HEK293 (cell line): ENCODE data around the gene GOSR2.

Experiments used
- CTCF ChIA-PET: fragments of 350-600 bp; formaldehyde crosslinking; extraction: SDS; loops from one replicate; lab custom pipeline; 2021; ENCODE audit warnings: antibody characterized with exemption; lab: Yijun Ruan, JAX
- POLR2A ChIA-PET: fragments of 300-600 bp; formaldehyde crosslinking; extraction: SDS; loops from one replicate; lab custom pipeline; 2020; ENCODE audit warnings: antibody characterized with exemption, inconsistent platforms; lab: Yijun Ruan, JAX
- H3K27ac ChIP-seq: fragments of 200-500 bp; sonication (Bioruptor generic); 2 replicates; pipeline ENCODE4 v1.5.1; 2014; ENCODE audit warnings: low read depth, low read length, control low read depth, inconsistent platforms; ENCODE audit errors: extremely low read depth
- H3K36me3 ChIP-seq, 2 experiments: fragments of 200-500 bp in 1 of 2; sonication (Bioruptor generic) in 1 of 2; 1 replicate in 1 of 2; 2 replicates in 1 of 2; pipeline ENCODE4 v1.5.1; 2014 to 2017; ENCODE audit warnings: inconsistent platforms in 2 of 2, low read length in 2 of 2; ENCODE audit not compliant: control insufficient read depth in 2 of 2, insufficient read depth in 1 of 2
- H3K4me1 ChIP-seq: fragments of 200-500 bp; sonication (Bioruptor generic); 2 replicates; pipeline ENCODE4 v1.5.1; 2014; ENCODE audit warnings: mild to moderate bottlenecking, low read length, inconsistent platforms; ENCODE audit not compliant: control insufficient read depth, insufficient read depth
- H3K4me3 ChIP-seq: 2 replicates; pipeline ENCODE4 v1.5.1; 2011; ENCODE audit warnings: low read depth, mild to moderate bottlenecking, control low read depth, low read length, moderate library complexity
- H3K9me3 ChIP-seq: fragments of 200-500 bp; sonication (Bioruptor generic); 2 replicates; pipeline ENCODE4 v1.5.1; 2014; ENCODE audit warnings: low read depth, low read length, inconsistent platforms; ENCODE audit not compliant: control insufficient read depth, insufficient read depth
- EGR2 ChIP-seq: fragments of 450-650 bp; formaldehyde crosslinking; IDR thresholded peaks from 2 replicates; pipeline ENCODE4 v1.5.1; 2016; ENCODE audit warnings: low read depth, missing biosample characterization, missing genetic modification characterization
- GLIS2 ChIP-seq: fragments of 450-650 bp; formaldehyde crosslinking; IDR thresholded peaks from 2 replicates; pipeline ENCODE4 v1.5.1; 2016; ENCODE audit warnings: missing biosample characterization, missing genetic modification characterization
- HOXD13 ChIP-seq: sonication (generic); formaldehyde crosslinking; IDR thresholded peaks from 2 replicates; pipeline ENCODE4 v1.8.0; 2022; ENCODE audit warnings: missing genetic modification reagents, borderline replicate concordance
- KLF16 ChIP-seq: fragments of 450-650 bp; formaldehyde crosslinking; IDR thresholded peaks from 2 replicates; pipeline ENCODE4 v1.5.1; 2017; ENCODE audit warnings: missing biosample characterization, missing genetic modification characterization
- OVOL3 ChIP-seq: fragments of 450-650 bp; formaldehyde crosslinking; IDR thresholded peaks from 2 replicates; pipeline ENCODE4 v1.5.1; 2016; ENCODE audit warnings: missing biosample characterization, missing genetic modification characterization
- SP2 ChIP-seq: fragments of 450-650 bp; formaldehyde crosslinking; IDR thresholded peaks from 2 replicates; pipeline ENCODE4 v1.5.1; 2016; ENCODE audit warnings: missing biosample characterization, missing genetic modification characterization
- SP3 ChIP-seq: fragments of 450-650 bp; formaldehyde crosslinking; IDR thresholded peaks from 2 replicates; pipeline ENCODE4 v1.5.1; 2016; ENCODE audit warnings: missing biosample characterization, missing genetic modification characterization
- WT1 ChIP-seq: fragments of 450-650 bp; formaldehyde crosslinking; IDR thresholded peaks from 2 replicates; pipeline ENCODE4 v1.5.1; 2016; ENCODE audit warnings: missing biosample characterization, missing genetic modification characterization
- ZBTB17 ChIP-seq: fragments of 450-650 bp; formaldehyde crosslinking; IDR thresholded peaks from 2 replicates; pipeline ENCODE4 v1.5.1; 2016; ENCODE audit warnings: missing biosample characterization, missing genetic modification characterization
- ZBTB48 ChIP-seq: fragments of 450-650 bp; formaldehyde crosslinking; IDR thresholded peaks from 2 replicates; pipeline ENCODE4 v1.5.1; 2016; ENCODE audit warnings: missing biosample characterization, missing genetic modification characterization
- ZFHX2 ChIP-seq: fragments of 450-650 bp; formaldehyde crosslinking; conservative IDR thresholded peaks from 2 replicates; pipeline ENCODE4 v1.5.1; 2016; ENCODE audit warnings: missing biosample characterization, missing genetic modification characterization
- ZNF335 ChIP-seq: fragments of 450-650 bp; formaldehyde crosslinking; conservative IDR thresholded peaks from 2 replicates; pipeline ENCODE4 v1.5.1; 2016; ENCODE audit warnings: missing biosample characterization, missing genetic modification characterization
- ZNF354C ChIP-seq: fragments of 450-650 bp; formaldehyde crosslinking; IDR thresholded peaks from 2 replicates; pipeline ENCODE4 v1.5.1; 2016; ENCODE audit warnings: missing biosample characterization, missing genetic modification characterization, low read depth, borderline replicate concordance
- ZNF433 ChIP-seq: fragments of 450-650 bp; formaldehyde crosslinking; IDR thresholded peaks from 2 replicates; pipeline ENCODE4 v1.5.1; 2016; ENCODE audit warnings: missing biosample characterization, missing genetic modification characterization, low read depth
- ZNF501 ChIP-seq: fragments of 450-650 bp; formaldehyde crosslinking; IDR thresholded peaks from 2 replicates; pipeline ENCODE4 v1.5.1; 2016; ENCODE audit warnings: missing biosample characterization, missing genetic modification characterization
- ZNF600 ChIP-seq: fragments of 450-650 bp; formaldehyde crosslinking; IDR thresholded peaks from 2 replicates; pipeline ENCODE4 v1.5.1; 2016; ENCODE audit warnings: missing biosample characterization, missing genetic modification characterization
- ZNF626 ChIP-seq: fragments of 450-650 bp; sonication (Bioruptor Pico); formaldehyde crosslinking; IDR thresholded peaks from 2 replicates; pipeline ENCODE4 v1.5.1; 2018; ENCODE audit warnings: missing biosample characterization, missing genetic modification characterization, inconsistent platforms
- ZNF76 ChIP-seq: fragments of 450-650 bp; formaldehyde crosslinking; IDR thresholded peaks from 2 replicates; pipeline ENCODE4; 2016; ENCODE audit warnings: low read depth, missing biosample characterization, missing genetic modification characterization, borderline replicate concordance
- ZNF777 ChIP-seq: fragments of 450-650 bp; formaldehyde crosslinking; IDR thresholded peaks from 2 replicates; pipeline ENCODE4 v1.5.1; 2017; ENCODE audit warnings: missing biosample characterization, missing genetic modification characterization, borderline replicate concordance
- ZSCAN16 ChIP-seq: fragments of 450-650 bp; formaldehyde crosslinking; IDR thresholded peaks from 2 replicates; pipeline ENCODE4 v1.5.1; 2016; ENCODE audit warnings: missing biosample characterization, missing genetic modification characterization
- TF ChIP-seq, protein P1 (sequence below): fragments of 450-650 bp; formaldehyde crosslinking; IDR thresholded peaks from 2 replicates; pipeline ENCODE4 v1.5.1; 2016; ENCODE audit warnings: missing biosample characterization, missing genetic modification characterization
- TF ChIP-seq, protein P2 (sequence below): fragments of 450-650 bp; formaldehyde crosslinking; IDR thresholded peaks from 2 replicates; pipeline ENCODE4 v1.5.1; 2016; ENCODE audit warnings: missing biosample characterization, missing genetic modification characterization
- TF ChIP-seq, protein P3 (sequence below): fragments of 450-650 bp; IDR thresholded peaks from 2 replicates; pipeline ENCODE4 v1.5.1; 2018; ENCODE audit warnings: missing biosample characterization, missing genetic modification characterization
- TF ChIP-seq, protein P4 (sequence below): fragments of 450-650 bp; formaldehyde crosslinking; IDR thresholded peaks from 2 replicates; pipeline ENCODE4 v1.5.1; 2016; ENCODE audit warnings: missing biosample characterization, missing genetic modification characterization
- TF ChIP-seq, protein P5 (sequence below): fragments of 450-650 bp; formaldehyde crosslinking; optimal IDR thresholded peaks from 2 replicates; pipeline ENCODE3; 2016; ENCODE audit warnings: missing biosample characterization, mild to moderate bottlenecking, missing genetic modification characterization

GOSR2 gene

DNA sequence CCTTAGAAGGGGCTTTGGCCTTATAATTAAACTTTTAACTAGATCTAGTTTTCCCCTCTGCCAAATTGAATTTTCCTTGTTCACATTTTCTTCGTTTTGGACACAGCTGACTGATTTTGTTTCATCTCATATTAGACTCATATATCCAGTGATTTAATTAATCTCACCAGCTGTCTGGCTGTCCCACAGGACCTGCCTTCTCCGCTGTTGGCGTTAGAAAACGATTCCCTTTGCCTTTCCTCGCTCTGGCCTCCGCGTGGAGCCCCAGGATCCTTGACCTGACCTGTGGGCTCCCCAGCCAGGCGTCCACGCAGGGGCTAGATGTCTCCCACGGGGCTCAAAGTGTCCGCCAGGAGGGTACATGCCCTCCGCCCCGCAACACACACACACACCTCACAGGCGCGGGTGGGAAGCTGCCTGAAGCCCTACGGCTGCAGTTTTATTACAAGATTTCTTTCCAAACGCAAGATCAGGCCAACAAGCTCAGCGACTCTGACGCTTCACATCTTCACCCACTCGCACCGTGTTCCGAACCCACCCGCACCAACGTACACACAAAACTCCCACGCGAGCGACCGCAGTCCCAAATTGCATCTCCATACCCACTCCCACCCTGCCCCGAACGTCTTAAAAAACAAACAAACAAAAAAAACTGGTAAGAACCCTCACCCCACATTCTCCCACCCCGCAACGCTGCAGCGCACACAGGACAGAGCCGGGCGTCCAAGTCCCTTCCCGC, 55.0 kb downstream of the GOSR2 start:
- TF ChIP-seq, protein P1, sequence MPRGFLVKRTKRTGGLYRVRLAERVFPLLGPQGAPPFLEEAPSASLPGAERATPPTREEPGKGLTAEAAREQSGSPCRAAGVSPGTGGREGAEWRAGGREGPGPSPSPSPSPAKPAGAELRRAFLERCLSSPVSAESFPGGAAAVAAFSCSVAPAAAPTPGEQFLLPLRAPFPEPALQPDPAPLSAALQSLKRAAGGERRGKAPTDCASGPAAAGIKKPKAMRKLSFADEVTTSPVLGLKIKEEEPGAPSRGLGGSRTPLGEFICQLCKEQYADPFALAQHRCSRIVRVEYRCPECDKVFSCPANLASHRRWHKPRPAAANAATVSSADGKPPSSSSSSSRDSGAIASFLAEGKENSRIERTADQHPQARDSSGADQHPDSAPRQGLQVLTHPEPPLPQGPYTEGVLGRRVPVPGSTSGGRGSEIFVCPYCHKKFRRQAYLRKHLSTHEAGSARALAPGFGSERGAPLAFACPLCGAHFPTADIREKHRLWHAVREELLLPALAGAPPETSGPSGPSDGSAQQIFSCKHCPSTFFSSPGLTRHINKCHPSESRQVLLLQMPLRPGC: peak; percentile 17; the same call in 1 of the 2 replicates
- TF ChIP-seq, protein P2, sequence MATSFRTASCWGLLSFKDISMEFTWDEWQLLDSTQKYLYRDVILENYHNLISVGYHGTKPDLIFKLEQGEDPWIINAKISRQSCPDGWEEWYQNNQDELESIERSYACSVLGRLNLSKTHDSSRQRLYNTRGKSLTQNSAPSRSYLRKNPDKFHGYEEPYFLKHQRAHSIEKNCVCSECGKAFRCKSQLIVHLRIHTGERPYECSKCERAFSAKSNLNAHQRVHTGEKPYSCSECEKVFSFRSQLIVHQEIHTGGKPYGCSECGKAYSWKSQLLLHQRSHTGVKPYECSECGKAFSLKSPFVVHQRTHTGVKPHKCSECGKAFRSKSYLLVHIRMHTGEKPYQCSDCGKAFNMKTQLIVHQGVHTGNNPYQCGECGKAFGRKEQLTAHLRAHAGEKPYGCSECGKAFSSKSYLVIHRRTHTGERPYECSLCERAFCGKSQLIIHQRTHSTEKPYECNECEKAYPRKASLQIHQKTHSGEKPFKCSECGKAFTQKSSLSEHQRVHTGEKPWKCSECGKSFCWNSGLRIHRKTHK (tag by site-specific recombination): no peak
- TF ChIP-seq ZNF600 (peak; percentile 78), ZBTB48 (tag by site-specific recombination) (0 out of 2 replicates have a peak, but pooled peaks have one; percentile 6), ZFHX2 (tag by site-specific recombination) (peak; percentile 94), EGR2 (tag by site-specific recombination) (peak; percentile 96), ZNF76 (peak; percentile 38; the same call in 1 of the 2 replicates), ZSCAN16 (tag by site-specific recombination) (no peak), ZNF433 (tag by site-specific recombination) (no peak), WT1 (tag by site-specific recombination) (no peak), ZNF777 (peak; percentile 26; the same call in 1 of the 2 replicates), ZNF335 (tag by site-specific recombination) (peak; percentile 88)
- TF ChIP-seq, protein P3, sequence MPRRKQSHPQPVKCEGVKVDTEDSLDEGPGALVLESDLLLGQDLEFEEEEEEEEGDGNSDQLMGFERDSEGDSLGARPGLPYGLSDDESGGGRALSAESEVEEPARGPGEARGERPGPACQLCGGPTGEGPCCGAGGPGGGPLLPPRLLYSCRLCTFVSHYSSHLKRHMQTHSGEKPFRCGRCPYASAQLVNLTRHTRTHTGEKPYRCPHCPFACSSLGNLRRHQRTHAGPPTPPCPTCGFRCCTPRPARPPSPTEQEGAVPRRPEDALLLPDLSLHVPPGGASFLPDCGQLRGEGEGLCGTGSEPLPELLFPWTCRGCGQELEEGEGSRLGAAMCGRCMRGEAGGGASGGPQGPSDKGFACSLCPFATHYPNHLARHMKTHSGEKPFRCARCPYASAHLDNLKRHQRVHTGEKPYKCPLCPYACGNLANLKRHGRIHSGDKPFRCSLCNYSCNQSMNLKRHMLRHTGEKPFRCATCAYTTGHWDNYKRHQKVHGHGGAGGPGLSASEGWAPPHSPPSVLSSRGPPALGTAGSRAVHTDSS: no peak
- TF ChIP-seq, protein P4, sequence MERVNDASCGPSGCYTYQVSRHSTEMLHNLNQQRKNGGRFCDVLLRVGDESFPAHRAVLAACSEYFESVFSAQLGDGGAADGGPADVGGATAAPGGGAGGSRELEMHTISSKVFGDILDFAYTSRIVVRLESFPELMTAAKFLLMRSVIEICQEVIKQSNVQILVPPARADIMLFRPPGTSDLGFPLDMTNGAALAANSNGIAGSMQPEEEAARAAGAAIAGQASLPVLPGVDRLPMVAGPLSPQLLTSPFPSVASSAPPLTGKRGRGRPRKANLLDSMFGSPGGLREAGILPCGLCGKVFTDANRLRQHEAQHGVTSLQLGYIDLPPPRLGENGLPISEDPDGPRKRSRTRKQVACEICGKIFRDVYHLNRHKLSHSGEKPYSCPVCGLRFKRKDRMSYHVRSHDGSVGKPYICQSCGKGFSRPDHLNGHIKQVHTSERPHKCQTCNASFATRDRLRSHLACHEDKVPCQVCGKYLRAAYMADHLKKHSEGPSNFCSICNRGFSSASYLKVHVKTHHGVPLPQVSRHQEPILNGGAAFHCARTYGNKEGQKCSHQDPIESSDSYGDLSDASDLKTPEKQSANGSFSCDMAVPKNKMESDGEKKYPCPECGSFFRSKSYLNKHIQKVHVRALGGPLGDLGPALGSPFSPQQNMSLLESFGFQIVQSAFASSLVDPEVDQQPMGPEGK: peak; percentile 70
- no peak overlapping the region; the same call in 1 of the 2 replicates for H3K4me3 ChIP-seq
- ChIA-PET POLR2A (interaction anchor here (0.7 kb wide), 1 partner anchor 34 kb away, joined by 3 read pairs; no protein-coding TSS in a partner anchor), CTCF (interaction anchor here (0.6 to 1.5 kb wide), 4 partner anchors 14 to 164 kb away, joined by 3 read pairs; no protein-coding TSS in a partner anchor)
- no peaks in the 10 kb centered on the region for H3K9me3 ChIP-seq
- no peak overlapping the region for H3K27ac ChIP-seq
- peaks cover 6% of the 10 kb centered on the region; the same call in 1 of the 2 replicates for H3K4me1 ChIP-seq
- H3K36me3 ChIP-seq: peaks cover 0 to 2% of the 10 kb centered on the region in 2 experiments; a peak in 1 of 3 replicates

DNA sequence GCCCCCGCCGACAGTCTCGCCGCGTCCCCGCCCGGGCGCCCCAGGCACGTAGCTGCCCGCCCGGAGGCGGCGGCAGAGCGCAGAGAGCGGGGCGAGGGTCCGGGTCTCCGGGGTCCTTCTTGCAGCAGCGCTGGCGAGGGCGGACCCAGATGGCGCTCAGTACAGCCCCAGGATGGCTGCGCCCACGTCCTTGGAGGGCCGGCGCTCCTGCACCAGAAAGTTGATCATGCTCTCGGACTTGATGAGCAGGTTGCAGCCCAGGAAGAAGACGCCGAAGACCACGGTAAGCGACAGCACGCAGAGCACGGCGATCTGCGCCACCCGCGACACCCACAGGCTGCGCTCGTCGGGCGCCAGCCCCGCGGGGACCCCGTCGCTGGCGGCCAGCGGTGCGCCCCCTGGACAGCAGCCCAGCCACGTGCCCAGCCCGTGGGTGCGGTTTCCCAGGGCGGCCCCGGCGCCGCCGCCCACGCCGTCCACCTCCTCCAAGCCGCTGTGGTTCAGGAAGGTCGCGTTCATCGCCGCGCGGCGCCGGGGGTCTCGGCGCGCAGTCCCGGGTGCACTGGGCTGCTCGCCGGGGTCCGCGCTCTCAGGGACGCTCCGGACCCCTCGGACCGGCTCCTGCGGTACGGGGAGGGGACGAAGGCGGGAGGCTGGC, 55.7 kb downstream of the GOSR2 start:
- H3K4me3 ChIP-seq: peak overlapping the region; percentile 47
- no peaks in the 10 kb centered on the region for H3K9me3 ChIP-seq
- H3K27ac ChIP-seq: peak overlapping the region; percentile 40; the same call in 1 of the 2 replicates
- POLR2A ChIA-PET: interaction anchor here (0.7 to 1.1 kb wide), 2 partner anchors 16 to 34 kb away, joined by 3 read pairs; no protein-coding TSS in a partner anchor
- H3K36me3 ChIP-seq: peaks cover 0 to 2% of the 10 kb centered on the region in 2 experiments; a peak in 1 of 3 replicates
- CTCF ChIA-PET: interaction anchor here (1.0 to 1.5 kb wide), 3 partner anchors 13 to 38 kb away, joined by 3 read pairs; no protein-coding TSS in a partner anchor
- peaks cover 6% of the 10 kb centered on the region; the same call in 1 of the 2 replicates for H3K4me1 ChIP-seq
- TF ChIP-seq ZNF354C (tag by site-specific recombination): no peak
- TF ChIP-seq ZNF501: no peak
- TF ChIP-seq SP3 (tag by site-specific recombination): no peak
- no peak for TF ChIP-seq ZNF626 (tag by site-specific recombination)
- TF ChIP-seq, protein P5, sequence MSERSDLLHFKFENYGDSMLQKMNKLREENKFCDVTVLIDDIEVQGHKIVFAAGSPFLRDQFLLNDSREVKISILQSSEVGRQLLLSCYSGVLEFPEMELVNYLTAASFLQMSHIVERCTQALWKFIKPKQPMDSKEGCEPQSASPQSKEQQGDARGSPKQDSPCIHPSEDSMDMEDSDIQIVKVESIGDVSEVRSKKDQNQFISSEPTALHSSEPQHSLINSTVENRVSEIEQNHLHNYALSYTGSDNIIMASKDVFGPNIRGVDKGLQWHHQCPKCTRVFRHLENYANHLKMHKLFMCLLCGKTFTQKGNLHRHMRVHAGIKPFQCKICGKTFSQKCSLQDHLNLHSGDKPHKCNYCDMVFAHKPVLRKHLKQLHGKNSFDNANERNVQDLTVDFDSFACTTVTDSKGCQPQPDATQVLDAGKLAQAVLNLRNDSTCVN: peak; percentile 92
- no peak for TF ChIP-seq OVOL3 (tag by site-specific recombination)
- no peak for TF ChIP-seq KLF16
- peak; percentile 63 for TF ChIP-seq GLIS2 (tag by site-specific recombination)
- peak; percentile 2; the same call in 1 of the 2 replicates for TF ChIP-seq SP2 (tag by site-specific recombination)
- TF ChIP-seq ZBTB17 (tag by site-specific recombination): peak; percentile 69; the same call in 1 of the 2 replicates
- TF ChIP-seq HOXD13 (CRISPR knock-in tag): no peak
- TF ChIP-seq ZFHX2 (tag by site-specific recombination): peak; percentile 91
